ENCODE results near the gene TM4SF5.

Gene TM4SF5

DNA sequence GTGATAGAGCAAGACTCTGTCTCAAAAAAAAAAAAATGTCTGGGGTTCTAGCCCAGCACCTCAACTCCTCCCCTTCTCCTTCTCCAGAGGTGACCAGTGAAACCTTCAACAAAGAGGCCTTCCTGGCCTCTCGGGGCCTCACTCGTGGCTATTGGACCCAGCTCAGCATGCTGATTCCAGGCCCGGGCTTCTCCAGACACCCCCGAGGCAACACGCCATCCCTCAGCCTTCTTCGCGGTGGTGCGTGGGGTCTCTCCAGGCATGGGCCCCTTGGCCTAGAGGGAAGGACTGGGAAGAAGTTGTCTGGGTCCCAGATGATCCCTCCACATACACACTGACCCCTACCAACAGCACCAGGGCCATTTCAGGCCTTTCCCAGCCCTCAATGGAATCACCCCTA is 28.5 kb upstream of the TM4SF5 start:
- Histone ChIP-seq H2AFZ (ENCODE audit: low read length) (no peak overlapping the region), H3K4me1 (ENCODE audit: insufficient read depth, low read length, poor library complexity, severe bottlenecking) (peaks cover 4% of the 10 kb centered on the region), H3F3A (ENCODE audit: low read depth) (no peaks in the 10 kb centered on the region), H3K27me3 (ENCODE audit: insufficient read depth, low read length, poor library complexity, severe bottlenecking) (no peaks in the 10 kb centered on the region), H3K9me2 (replicated peaks; ENCODE audit: low read depth, low read length) (no peaks in the 10 kb centered on the region), H3K79me2 (ENCODE audit: insufficient read depth, low read length) (no peaks in the 10 kb centered on the region), H3K4me3 (ENCODE audit: low read length, poor library complexity, severe bottlenecking) (no peak overlapping the region), H3K9ac (ENCODE audit: low read depth, low read length, poor library complexity, severe bottlenecking) (no peak overlapping the region), H3K9me3 (ENCODE audit: insufficient read depth, low read depth, low read length) (no peaks in the 10 kb centered on the region), H3K4me2 (ENCODE audit: low read depth, low read length, poor library complexity, severe bottlenecking) (no peak overlapping the region), H3K36me3 (ENCODE audit: insufficient read depth, low read length) (no peaks in the 10 kb centered on the region), H4K20me1 (ENCODE audit: insufficient read depth, low read length, poor library complexity, severe bottlenecking) (no peaks in the 10 kb centered on the region)
- TF ChIP-seq CTCF (conservative IDR thresholded peaks at IDR 0.05; ENCODE audit: low read length) (no peak), EZH2phosphoT487 (IDR thresholded peaks at IDR 0.05; ENCODE audit: borderline replicate concordance) (no peak)

GRCh38 chr17:4743898-4744297 is 27.8 kb upstream of the TM4SF5 start:
- H3K9me2 ChIP-seq (replicated peaks; ENCODE audit: low read depth, low read length): no peaks in the 10 kb centered on the region
- H3K36me3 ChIP-seq (ENCODE audit: insufficient read depth, low read length): no peaks in the 10 kb centered on the region
- no peaks in the 10 kb centered on the region for H3K27me3 ChIP-seq (ENCODE audit: insufficient read depth, low read length, poor library complexity, severe bottlenecking)
- H3K4me1 ChIP-seq (ENCODE audit: insufficient read depth, low read length, poor library complexity, severe bottlenecking): peaks cover 4% of the 10 kb centered on the region
- no peaks in the 10 kb centered on the region for H4K20me1 ChIP-seq (ENCODE audit: insufficient read depth, low read length, poor library complexity, severe bottlenecking)
- H2AFZ ChIP-seq (ENCODE audit: low read length): no peak overlapping the region
- H3F3A ChIP-seq (ENCODE audit: low read depth): no peaks in the 10 kb centered on the region
- no peak overlapping the region for H3K4me3 ChIP-seq (ENCODE audit: low read length, poor library complexity, severe bottlenecking)
- no peak overlapping the region for H3K4me2 ChIP-seq (ENCODE audit: low read depth, low read length, poor library complexity, severe bottlenecking)
- no peaks in the 10 kb centered on the region for H3K79me2 ChIP-seq (ENCODE audit: insufficient read depth, low read length)
- no peaks in the 10 kb centered on the region for H3K9me3 ChIP-seq (ENCODE audit: insufficient read depth, low read depth, low read length)
- H3K9ac ChIP-seq (ENCODE audit: low read depth, low read length, poor library complexity, severe bottlenecking): no peak overlapping the region
- no peak for TF ChIP-seq EZH2phosphoT487 (IDR thresholded peaks at IDR 0.05; ENCODE audit: borderline replicate concordance)
- TF ChIP-seq CTCF (conservative IDR thresholded peaks at IDR 0.05; ENCODE audit: low read length): no peak

- Histone ChIP-seq H3K9ac (ENCODE audit: low read depth, low read length, poor library complexity, severe bottlenecking) (no peak overlapping the region), H3K4me3 (ENCODE audit: low read length, poor library complexity, severe bottlenecking) (no peak overlapping the region), H3K9me3 (ENCODE audit: insufficient read depth, low read depth, low read length) (no peaks in the 10 kb centered on the region), H3K4me2 (ENCODE audit: low read depth, low read length, poor library complexity, severe bottlenecking) (no peak overlapping the region), H3K9me2 (replicated peaks; ENCODE audit: low read depth, low read length) (no peaks in the 10 kb centered on the region), H3K79me2 (ENCODE audit: insufficient read depth, low read length) (no peaks in the 10 kb centered on the region), H3K36me3 (ENCODE audit: insufficient read depth, low read length) (no peaks in the 10 kb centered on the region), H4K20me1 (ENCODE audit: insufficient read depth, low read length, poor library complexity, severe bottlenecking) (no peaks in the 10 kb centered on the region), H3K4me1 (ENCODE audit: insufficient read depth, low read length, poor library complexity, severe bottlenecking) (peaks cover 4% of the 10 kb centered on the region), H3F3A (ENCODE audit: low read depth) (no peaks in the 10 kb centered on the region), H3K27me3 (ENCODE audit: insufficient read depth, low read length, poor library complexity, severe bottlenecking) (no peaks in the 10 kb centered on the region), H2AFZ (ENCODE audit: low read length) (no peak overlapping the region)
- no peak for TF ChIP-seq CTCF (conservative IDR thresholded peaks at IDR 0.05; ENCODE audit: low read length)
- no peak for TF ChIP-seq EZH2phosphoT487 (IDR thresholded peaks at IDR 0.05; ENCODE audit: borderline replicate concordance)
Measured at GRCh38 chr17:4744999-4745969, 26.4 kb upstream of the TM4SF5 start.
